Stimulated activated CD8-positive, alpha-beta memory T cell treated with anti-CD3 and anti-CD28 coated beads, Interleukin-4, amount 100 ng/mL, for 4 hours (primary cell): ENCODE measurements around the gene EYA2.

ENCODE experiments used
- DNase-seq, 2 donors: peaks; one replicate each; pipeline ENCODE4 v3.0.0-alpha.2; 2020; ENCODE audit warnings: low read depth in 2 of 2, low spot score in 1 of 2

EYA2 gene

DNA sequence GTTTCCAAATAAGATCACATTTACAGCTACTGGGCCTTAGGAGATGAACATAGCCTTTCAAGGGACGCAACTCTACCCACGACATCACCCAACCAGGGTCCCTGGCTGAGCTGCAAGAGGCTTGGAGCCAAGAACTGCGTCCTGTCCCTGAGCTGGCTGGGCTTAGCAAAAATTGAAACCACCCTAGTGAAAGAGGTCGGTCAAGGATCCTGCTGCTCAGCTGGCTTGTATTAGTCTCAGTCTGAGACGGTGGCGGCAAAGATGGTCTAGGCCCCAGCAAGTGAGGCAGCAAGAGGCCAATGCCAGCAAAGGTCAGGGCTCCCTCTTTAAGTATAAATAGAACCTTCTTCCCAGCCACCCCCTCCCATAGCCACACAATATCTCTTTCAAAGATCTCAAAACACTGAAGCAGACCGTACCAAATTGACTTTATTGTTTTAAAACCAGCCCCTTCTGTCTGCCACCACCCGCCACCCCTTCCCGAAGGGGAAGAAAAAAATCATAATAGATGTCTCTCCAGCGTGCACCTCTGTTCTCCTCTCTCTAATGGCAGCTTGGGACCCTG, 140.5 kb downstream of the EYA2 start:
- DNase-seq = no peak

GRCh38 chr20:47036091-47036870, 141.6 kb downstream of the EYA2 start:
- no peak for DNase-seq

DNA sequence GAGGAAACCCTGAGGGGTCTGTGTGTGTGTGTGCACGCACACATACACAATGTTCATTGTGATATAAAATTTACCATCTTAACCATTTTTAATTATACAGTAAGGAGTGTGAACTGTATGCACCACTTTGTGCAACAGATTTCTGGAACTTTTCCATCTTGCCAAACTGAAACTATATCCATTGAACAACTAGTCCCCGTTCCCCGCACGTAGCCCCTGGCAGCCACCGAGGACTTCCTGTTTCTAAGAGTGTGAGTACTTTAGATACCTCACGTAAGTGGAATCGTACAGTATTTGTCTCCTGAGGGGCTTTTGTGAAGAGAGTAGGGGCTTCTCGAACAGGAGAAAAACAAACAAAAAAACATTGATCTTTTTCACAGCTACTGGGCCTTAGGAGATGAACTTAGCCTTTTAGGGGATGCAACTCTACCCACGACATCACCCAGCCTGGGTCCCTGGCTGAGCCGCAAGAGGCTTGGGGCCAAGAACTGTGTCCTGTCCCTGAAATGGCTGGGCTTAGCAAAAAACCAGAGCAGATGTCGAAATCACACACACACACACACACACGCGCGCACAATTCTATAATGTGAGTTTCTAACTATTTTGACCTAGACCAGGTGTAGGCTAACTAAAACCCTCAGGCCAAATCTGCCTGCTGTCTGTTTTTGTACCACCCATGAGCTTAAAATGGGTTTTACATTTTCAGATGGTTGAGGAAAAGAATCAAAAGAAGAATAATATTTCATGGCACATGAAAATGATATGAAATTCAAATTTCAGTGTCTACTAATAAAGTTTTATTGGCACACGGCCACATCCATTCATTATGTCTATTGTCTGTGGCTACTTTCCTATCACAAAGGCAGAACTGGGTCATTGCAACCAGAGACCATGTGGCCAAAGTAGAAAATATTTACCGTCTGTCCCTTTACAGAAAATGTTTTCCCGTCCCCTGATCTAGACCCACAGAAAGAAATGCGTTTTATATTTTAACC, 144.2 kb downstream of the EYA2 start:
- no peak for DNase-seq

DNA sequence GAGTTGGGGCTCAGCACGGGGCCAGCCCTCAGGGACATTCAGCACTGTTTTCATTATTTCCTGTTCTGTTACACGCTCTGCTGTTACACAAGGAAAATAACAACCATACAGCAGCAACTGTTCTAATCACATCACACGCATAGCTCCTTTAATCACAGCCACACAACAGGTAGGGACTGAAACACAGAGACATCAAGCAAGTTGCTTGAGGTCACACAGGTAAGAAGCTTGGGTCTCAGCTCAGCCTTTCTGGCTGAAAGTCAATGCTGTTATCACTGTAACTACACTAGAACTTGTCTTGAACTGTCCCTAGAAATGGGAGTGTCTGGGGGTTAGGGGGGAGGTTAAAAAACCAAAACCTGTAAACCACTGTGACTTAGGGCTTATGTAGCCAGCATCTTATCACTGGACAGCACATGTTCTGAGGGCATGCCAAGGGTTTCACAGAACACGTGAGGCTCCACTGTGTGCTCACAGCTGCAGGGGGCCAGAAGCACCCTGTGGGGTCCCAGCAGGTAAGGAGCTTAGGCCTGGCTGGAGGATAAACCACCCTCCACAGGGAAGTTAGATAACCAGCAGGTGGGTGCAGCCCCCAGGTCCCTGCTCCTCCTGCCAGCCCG, 146.0 kb downstream of the EYA2 start:
- no peak for DNase-seq

GRCh38 chr20:47041396-47041899, 146.8 kb downstream of the EYA2 start:
- DNase-seq = no peak

- no peak for DNase-seq
Observed at GRCh38 chr20:47042464-47042863, 147.8 kb downstream of the EYA2 start.

DNA sequence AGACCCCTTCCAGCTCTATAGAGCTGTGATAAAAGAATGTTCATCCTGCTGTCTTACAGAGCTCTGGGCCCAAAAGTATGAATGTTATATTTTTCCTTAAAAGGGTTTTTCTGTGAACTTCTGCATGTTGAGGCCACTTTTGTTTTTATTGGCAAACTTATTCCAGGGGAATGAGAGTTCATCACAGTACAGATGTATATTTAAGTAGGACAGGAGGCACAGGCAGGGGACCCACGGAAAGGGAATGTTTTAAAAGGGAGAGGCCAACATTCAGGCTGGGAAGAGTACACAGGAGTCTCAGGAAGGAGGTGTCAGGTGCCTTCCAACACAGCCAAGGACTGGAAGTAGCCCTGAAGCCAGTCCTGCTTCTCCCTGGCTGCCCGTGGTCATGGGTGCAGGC, 148.4 kb downstream of the EYA2 start:
- no peak for DNase-seq

DNA sequence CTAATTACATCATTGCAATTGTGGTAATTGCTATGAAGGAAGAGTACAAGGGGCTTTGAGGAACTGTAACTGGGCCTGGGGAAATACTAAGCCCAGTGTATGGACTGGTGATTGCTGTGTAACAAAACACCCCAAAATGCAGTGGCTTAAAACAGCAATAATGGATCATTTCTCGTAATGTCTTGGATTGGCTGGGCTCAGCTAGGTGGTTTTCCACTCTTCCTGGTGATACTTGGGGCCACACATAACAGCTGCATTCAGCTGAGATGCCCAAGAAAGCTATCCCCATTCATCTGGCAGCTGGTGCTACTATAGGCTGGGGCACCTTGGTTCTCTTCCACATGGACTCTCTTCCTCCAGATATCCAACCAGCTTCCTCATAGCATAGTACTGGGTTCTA, 150.3 kb downstream of the EYA2 start:
- no peak for DNase-seq

DNA sequence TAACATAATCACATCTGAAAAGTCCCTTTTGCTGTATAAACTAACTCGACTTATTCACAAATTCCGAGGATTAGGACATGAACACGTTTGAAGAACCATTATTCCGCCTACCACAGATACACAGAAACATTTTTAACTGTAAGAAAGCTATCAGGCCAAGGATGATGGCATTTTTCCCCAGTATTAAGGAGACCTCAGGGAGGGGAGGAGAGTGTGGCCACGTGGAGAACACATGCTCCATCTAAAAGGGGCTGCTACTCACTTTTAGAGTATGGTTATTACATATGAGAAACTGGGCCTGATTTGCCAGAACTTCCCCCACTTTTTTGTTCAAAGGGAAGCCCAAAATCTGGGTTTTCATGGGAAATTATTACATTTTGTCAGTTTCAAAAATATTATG, 153.4 kb downstream of the EYA2 start:
- no peak for DNase-seq

GRCh38 chr20:47049771-47050170, 155.1 kb downstream of the EYA2 start:
- DNase-seq = no peak

- DNase-seq = no peak
Observed at GRCh38 chr20:47050996-47051395, 156.4 kb downstream of the EYA2 start.

GRCh38 chr20:47051936-47052526, 157.4 kb downstream of the EYA2 start:
- no peak for DNase-seq

DNA sequence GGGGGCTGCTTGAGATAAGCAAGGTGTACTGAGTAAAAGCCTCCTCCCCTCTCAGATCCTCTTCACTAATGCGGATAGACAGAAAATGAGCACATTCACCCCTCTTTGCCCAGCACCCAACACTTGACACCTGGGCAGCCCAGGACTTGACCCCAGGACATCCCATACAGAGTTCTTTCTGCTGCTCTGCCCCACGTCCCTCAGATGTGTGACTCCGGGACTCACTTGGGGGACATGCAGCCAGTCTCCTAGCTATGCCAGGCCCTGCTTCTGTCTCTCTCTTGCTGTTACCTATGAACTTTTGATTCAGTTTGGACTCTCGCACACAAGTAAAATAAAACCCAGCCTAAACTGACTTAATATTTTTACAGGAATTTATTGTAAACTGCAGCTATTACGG, 159.9 kb downstream of the EYA2 start:
- DNase-seq = no peak

DNA sequence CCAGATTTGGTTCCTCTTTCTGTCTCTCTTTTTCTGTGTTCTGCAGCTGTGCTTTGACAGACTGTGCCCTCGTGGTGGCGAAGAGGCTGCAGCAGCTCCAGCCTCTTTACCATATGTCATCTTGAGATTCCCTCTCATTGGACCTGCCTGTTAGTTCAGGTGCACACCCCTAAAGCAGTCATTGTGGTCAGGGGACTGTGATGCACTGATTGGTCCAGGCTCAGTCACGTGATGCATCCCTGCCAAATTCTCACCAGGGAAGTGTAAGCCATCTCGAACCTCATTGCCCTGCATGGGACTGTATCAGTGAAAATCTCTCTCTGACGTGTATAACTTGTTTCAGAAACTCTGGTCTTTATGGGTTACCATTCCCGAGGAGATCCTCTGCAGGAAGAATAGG, 160.3 kb downstream of the EYA2 start:
- no peak for DNase-seq

- no peak for DNase-seq
Observed at GRCh38 chr20:47055699-47056369, 161.2 kb downstream of the EYA2 start.

DNA sequence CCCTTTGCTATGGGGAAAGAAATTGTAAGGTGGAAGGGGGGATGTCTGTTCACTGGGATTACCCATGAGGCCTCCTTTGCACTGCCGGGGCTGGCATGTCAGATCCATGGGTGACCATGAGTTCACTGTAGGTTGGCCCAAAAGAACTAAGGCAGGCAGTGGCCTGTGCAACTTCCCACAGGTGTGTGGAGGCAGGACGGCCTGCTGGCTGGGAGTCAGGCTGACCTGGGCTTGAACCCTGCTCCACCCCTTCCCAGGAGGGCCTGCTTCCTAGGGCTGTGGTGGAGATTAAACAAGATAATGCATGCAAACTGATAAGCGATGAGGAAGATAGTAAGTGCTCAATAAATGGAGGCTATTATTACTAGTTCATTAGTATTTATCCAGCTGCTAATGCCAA, 163.0 kb downstream of the EYA2 start:
- DNase-seq = no peak

DNA sequence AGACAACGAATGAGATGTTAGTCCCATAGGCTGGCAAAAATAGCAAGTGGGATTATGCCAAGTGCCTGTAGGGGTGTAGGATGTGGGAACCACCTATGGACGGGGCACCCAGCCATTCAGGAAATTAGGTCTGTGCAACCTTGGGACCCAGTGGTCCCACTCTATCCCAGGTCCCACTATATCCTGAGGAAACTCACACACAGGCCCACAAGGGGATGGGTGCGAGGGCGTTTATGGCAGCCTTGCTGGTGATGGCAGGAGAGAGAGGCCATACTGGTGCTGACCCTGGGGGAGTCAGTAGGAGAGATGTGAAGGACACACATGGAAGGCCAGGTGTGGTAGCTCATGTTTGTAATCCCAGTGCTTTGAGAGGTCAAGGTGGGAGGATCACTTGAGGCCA, 163.6 kb downstream of the EYA2 start:
- DNase-seq = no peak

- no peak for DNase-seq
Observed at GRCh38 chr20:47059536-47059935, 164.9 kb downstream of the EYA2 start.

GRCh38 chr20:47061549-47061948, 166.9 kb downstream of the EYA2 start:
- no peak for DNase-seq

GRCh38 chr20:47062226-47062890, 167.7 kb downstream of the EYA2 start:
- no peak for DNase-seq
